GM21717 (cell line): ENCODE data around the gene BCORL1.

Experiments
- ATAC-seq: cut with Tn5 transposase; IDR thresholded peaks from one replicate; pipeline ENCODE4 v1.9.1; 2021; ENCODE audit warnings: mild to moderate bottlenecking, moderate library complexity; ENCODE audit not compliant: unreplicated experiment

The BCORL1 gene

DNA sequence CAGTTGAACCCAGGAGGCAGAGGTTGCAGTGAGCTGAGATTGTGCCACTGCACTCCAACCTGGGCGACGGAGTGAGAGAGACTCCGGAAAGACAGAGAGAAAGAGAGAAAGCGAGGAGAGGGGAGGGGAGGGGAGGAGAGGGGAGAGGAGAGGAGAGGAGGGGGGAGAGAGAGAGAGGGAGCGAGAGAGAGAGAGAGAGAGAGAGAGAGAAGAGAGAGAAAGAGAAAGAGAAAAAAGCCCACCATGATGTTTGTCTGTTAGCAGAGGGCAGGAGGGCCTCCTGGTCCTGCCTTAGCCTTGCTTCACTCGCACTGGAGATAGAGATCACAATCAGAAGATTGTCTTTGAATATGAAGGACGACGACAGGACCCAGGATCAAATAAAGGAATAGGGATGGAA lies 18.7 kb upstream of the BCORL1 start:
- ATAC-seq: no peak

DNA sequence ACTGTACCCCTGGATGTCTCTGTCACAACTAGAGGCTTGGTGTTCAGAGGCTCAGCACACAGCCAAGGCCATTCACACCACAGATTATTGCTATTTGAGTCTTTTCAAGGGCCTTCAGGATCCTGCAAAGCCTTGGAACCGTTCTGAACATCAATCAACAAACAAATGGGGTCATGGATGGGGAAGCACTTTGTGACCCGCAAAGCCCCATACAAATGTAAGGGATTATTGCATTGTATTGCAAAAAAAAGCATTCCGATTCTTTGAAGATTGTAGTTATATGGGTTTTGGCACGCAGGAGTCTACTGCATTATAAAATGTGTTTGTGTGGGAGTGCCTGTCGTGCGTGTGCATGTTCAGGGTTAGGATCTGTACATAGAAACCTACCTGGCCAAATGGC lies 17.3 kb upstream of the BCORL1 start:
- no peak for ATAC-seq

GRCh38 chrX:129968968-129969367 lies 13.5 kb upstream of the BCORL1 start:
- ATAC-seq: no peak

DNA sequence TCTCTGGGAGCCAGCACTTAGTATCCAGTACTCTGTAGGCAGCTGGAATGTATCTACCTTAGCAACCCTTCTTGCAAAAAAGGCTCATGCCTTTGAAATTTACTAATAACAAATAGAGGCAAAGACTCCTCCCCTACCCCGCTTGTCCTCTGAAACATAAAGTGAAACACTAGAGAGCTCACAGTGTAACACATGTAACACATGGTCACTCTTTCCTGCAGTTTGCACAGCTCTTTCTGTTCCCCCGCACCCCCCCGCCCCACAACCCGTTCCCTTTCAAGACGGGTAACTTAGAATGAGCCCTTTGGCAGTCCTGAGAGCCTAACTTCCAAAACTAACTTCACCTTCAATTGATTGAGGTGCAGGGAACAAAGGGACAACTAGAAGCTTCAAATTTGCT lies 6.0 kb upstream of the BCORL1 start:
- ATAC-seq: no peak

DNA sequence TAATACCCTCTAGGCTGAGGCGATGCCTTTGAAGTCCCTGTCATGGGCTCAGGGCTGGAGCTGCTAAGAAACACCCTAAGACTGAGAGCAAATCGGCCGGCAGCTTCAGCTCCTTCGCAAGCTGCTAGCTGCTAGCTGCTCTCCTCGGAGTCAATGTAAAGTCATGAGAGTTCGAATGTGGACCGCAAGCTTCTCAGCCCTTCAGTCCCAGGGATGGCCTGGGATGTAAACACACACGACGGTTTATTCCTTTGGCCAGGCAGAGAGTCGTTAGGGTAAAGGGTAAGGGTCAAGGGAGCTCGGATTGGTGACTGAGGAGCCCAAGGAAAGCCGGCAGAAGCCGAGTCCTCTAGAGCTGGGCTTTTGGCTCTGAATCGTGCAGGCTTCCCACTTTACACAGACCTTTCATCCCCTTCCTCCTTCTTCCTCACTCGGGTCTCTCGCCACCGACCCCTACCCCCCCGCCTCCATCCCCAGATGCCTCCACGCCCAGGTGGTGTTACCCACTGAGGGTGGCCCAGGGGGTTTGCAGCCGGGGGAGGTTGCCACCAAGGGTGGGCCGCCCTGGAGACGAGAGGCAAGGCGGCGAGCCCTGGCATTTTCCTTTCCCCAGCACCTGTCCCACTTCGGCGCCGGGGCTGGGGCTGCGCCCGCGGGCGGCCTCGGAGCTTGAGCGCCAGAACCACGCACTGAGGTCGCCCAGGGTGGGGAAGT lies 3.1 kb upstream of the BCORL1 start:
- no peak for ATAC-seq

GRCh38 chrX:129980001-129980401 lies 2.4 kb upstream of the BCORL1 start:
- no peak for ATAC-seq

DNA sequence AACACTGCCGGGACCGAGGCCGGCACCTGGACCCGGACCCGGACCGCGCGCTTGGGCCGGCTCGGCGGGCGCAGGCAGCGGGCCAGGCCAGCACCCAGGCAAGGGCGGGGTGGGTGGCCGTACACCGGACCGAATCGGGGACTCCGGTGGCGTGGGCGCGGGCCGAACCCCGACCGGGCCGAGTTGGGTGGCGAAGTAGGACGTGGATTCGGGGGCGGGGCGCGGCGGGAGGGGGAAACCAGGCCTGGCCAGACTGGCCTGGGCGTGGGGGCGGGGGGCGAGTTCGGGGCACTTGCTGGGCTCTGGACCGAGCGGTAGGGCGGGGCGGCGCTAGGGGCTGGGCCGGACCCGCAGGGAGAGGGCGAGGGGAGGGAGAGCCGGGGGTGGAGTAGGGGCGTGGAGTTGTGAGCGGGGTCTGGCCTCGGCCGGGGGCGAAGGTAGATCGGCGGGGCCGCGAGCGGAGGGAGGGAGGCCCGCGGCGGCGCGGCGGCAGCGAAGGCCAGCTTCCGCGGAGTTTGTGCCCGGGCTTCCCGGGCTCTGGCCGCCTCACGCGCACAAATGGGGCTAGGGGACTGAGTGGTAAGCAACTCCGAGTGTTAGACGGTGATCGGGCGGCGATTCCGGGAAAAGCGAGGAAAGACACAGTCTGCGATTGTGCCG lies 1.8 kb upstream of the BCORL1 start:
- no peak for ATAC-seq

- ATAC-seq: no peak
Observed at GRCh38 chrX:129981200-129981553, 1.3 kb upstream of the BCORL1 start.

DNA sequence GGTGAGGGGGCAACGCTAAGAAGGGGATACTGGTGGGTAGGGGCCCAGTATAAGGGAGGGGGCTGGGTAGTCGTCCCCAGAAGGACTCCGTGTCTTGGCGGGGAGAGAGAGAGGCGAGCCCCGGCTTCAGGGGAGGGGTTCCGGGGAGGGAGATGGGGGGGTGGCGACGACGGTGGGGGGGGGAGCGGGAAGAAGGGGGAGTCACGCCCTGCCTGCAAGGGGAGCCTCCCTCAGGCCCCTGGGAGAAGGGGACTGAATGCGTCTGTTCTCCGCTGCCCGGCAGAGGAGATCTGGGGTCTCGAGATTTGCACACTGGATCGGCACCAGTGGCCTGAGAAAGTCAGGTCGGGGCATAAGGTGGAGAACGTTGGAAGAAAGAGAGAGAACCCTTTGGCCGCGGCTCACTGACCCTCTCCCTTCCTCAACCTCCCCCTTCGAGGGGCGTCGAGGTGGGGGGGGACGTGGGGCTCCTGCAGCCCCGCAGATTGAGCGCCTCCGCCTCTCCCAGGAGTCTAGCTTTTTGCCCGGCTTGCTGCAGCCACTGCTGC lies 609 bp upstream of the BCORL1 start:
- no peak for ATAC-seq

- ATAC-seq: no peak
Observed at GRCh38 chrX:129983575-129984110, 1.2 kb downstream of the BCORL1 start.

GRCh38 chrX:129984111-129984958 lies 1.9 kb downstream of the BCORL1 start:
- no peak for ATAC-seq

- no peak for ATAC-seq
Observed at GRCh38 chrX:129987871-129988270, 5.4 kb downstream of the BCORL1 start.

- ATAC-seq: no peak
Observed at GRCh38 chrX:129992181-129992580, 9.7 kb downstream of the BCORL1 start.

- ATAC-seq: no peak
Observed at GRCh38 chrX:129996120-129996519, 13.7 kb downstream of the BCORL1 start.

- ATAC-seq: no peak
Observed at GRCh38 chrX:129997086-129997485, 14.7 kb downstream of the BCORL1 start.

- no peak for ATAC-seq
Observed at GRCh38 chrX:129998021-129998420, 15.6 kb downstream of the BCORL1 start.

- ATAC-seq: no peak
Observed at GRCh38 chrX:130001893-130002292, 19.5 kb downstream of the BCORL1 start.

GRCh38 chrX:130002541-130002940 lies 20.1 kb downstream of the BCORL1 start:
- ATAC-seq: no peak

GRCh38 chrX:130005089-130005807 lies 22.8 kb downstream of the BCORL1 start:
- no peak for ATAC-seq

- no peak for ATAC-seq
Observed at GRCh38 chrX:130009658-130010223, 27.3 kb downstream of the BCORL1 start.
